GM18909 (cell line): ENCODE measurements around the gene RAC2.
"Not testable (repeated sequence)": the region's sequence is repeated elsewhere in the genome, so short reads cannot be mapped to it uniquely, and the experiment has no call there.

Experiments
- ATAC-seq: cut with Tn5 transposase; IDR thresholded peaks from one replicate; pipeline ENCODE4 v1.9.1; 2021; ENCODE audit warnings: mild to moderate bottlenecking; ENCODE audit not compliant: unreplicated experiment, poor library complexity

RAC2 gene

DNA sequence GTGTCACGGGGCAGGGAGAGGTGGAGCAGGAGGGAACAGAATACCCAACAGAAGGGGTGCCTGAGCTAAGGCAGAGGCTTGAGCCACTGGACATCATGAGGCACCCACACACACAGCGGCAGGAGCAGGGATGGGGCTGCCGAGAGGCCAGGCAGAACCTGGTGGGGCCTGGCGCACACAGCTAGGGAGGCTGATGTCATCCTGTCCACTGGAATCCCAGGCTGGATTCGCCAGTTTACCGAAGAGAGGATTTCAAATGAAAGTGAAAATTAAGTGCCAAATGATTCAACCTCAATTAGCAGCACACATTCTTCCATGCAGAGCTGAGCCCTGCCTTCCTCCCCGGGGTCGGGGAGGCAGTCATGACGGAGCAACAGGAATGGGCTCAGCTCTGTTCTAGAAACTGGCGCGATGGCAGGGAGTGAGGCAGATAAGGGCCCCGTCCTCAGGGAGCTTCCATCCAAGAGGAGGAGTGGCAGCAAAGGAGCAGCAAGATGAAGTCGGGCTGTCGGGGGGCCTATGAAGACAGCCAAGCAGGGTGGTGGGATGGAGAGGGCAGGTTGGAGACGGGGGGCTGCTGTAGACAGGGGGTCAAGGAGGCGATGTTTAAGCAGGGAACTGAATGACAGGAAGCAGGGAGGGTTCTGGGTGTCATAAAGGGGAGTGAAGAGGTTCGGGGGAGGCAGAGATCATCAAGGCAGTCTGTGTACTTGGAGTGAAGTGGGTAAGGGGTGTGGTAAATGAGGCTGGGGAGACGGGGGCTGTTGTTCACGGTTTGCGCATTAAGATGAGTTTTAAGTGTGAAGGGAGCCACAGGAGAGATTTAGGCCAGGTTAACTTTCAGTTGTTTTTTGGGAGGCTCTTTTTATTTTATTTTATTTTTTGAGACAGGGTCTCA lies 6.4 kb downstream of the RAC2 start:
- no peak for ATAC-seq

DNA sequence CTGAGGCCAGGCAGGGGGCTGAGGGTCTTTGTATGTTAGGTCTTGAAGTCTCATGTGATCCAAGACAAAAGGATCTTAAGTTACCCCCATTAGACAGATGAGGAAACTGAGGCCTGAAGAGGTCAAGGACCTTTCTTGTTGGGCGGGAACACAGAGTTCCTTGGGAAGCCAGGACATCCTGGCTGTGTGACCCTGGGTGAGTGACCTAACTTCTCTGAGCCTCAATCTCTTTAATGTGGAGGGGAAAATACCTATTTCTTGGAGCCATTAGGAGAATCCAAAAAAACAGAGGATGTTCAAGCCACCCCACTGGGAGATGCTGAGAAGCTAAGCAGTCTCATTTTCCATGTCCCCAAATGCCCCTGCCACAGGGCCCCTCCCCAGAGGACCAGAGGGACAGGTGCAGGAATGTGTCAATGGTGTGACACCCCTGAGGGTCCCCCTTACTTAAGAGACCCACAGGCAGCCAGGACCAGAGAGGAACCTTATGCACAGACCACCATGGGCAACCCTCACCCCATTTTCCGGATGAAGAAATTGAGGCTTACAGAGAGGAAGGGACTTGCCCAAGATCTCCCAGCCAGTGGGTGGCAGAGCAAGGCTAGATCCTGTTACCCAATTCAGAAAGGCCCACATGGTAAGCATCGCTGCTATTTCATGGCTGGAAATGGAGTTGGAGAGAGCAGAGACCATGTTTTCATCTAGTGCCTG lies 8.0 kb downstream of the RAC2 start:
- no peak for ATAC-seq

DNA sequence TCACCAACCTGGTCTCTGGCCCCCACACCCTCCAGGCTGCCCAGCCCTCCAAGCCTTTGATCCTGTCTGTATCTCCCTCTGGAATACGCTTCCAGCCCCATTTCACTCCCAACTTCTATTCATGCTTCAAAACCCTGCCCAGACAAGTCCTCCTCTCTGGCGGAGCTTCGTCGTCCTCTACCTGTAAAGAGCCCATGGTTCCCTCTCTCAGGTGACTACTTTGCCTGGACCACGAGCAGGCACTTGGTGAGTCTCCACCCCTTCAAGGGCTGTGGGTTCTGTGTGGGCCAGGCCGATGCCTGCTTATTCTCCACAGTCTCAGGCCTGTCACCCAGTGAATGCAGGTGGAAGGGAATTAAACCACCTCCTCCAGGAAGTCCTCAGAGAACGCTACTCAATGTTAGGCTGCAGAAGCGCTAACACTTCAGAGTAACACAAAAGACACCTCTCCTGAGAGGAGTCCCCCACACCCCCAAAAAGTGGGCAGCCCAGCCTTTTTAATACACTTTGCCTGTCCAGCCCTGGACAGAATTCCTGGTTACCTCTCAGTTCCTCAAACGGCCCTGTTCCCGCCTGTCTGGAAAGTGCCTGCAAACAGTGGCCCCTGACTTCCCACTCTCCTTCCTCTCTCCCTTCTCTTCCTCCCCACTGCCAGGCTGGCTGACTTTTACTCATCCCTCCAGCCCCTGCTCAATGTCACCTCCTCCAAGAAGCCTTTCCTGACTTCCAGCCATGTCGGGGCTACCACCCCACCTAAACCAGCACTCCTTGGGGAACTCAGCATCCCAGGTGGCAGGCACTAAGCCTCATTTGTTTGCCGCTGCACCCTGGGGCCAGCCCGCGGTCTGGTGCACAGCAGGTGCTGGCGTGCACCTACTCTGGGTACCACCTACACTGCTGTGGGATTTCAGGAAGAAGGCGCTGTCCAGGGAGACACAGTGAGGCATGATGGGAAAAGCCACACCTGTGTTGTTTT lies 9.0 kb downstream of the RAC2 start:
- ATAC-seq = no peak

DNA sequence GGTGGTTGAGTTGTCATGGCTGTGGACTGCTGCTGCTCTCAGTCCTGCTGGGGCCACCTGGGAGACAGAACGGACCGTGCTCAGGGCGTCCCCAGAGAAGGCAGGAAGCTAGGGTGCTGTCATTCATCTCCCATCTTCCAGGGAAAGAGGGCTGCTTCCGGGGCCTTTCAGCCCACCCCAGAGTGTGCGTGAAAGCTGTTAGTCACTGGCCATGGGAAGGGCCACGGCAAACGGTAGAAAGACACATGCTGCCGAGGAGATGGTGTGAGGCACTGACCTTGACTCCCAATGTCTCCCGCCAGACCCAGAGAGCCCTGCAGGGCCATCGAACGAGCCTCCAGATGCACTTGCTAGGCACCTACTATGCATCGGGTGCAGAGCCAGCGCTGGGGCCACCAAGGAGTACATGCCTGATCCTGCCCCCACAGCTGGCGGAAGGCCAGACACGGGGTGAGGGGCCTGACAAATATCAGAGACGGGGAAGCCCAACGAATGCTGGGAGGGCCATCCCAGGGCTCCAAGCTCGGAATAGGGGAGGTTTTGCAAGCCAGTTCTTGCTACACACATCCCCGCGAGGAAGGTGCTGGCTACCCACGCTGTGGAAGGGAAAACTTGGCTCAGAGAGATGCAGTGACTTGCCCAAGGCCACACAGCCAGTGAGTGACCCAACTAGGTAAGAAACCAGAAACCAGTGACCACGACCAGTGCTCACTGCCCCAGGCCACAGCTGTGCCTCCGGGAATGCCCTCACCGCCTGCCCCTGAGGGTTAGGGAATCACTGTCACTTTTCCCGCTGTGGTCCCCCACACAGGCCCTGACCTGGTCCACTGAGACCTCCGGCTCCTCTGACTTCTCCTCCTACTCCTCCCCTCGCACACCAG lies 10.1 kb downstream of the RAC2 start:
- no peak for ATAC-seq

DNA sequence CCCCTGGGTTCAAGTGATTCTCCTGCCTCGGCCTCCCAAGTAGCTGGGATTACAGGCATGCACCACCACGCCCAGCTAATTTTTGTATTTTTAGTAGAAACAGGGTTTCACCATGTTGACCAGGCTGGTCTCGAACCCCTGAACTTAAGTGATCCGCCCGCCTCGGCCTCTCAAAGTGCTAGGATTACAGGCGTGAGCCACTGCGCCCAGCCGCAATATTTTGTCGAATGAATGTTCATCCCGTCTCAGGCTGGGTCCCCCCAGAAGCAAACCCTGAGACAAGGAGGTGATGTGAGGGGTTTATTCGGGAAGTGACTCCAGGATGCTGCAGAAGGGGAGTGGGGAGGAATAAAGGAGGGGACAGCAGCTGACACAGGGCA lies 10.7 kb downstream of the RAC2 start:
- ATAC-seq = not testable (repeated sequence)

DNA sequence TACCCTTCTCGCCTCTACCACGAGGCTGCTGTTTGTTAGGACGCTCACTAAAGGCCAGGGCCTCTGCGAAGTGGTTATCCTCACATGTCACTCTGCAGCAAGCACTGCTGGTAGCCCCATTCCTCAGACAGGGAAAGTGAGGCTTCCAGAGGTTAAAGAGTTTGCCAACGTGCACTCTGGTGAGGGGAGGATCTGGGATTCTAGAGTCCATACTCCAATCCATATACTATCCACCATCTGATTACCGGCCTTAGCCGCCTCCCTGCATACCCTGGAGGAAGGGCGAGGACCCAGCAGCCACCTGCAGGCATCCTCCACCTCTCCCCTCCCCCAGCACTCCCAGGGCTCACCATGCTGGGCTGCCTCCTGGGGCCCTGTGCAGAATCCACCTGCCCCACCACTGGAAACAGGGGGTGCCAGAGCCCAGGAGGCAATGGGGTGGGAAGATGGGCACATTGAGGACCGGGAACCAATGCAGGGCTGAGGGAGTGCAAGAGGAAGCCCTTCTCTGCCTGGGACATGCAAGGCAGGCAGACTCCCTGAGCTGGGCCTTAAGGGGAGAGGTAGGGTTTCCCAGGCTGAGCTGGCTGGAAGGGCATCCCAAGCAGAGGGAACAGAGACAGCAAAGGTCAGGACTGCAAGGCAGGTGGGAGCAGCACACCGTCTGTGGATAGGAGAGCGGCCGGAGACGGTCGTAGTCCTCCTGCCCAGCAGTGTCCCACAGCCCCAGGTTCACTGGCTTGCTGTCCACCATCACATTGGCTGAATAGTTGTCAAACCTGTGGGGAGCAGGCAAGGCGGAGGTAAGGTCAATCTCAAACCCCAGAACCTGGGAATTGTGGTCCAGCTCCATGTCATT lies 11.7 kb downstream of the RAC2 start:
- ATAC-seq = no peak

DNA sequence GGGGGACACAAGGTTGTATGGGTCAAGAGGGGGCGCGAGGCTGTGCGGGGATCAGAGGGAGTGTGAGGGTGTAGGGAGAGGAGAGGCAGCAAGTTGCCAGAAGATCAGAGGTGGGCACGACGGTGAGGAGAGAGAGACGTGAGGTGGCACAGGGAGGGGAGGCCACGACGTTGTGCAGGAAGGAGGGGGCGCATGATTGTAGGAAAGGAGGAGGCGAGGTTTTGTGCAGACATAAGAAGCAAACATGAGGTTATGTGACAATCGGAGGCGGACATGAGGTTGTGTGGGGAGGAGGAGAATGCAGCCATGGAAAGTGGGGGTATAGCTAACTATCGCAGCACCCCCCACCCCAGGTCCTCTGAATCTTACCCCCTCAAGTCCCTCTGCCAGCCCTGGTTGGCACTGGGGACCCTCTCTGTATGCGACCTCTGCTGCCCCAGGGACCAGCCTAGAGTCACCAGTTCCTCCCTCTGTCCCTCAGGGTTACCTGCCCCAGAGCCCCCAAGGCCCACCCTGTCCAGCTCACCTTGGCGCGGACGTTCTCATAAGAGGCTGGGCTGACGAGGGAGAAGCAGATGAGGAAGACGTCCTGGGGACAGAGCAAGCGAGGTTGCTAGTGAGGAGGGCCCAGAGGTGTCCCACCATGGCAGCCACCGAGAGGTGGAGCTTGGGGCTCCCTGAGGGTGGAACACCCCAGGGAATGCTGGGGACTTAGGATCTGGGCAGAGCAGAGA lies 12.5 kb downstream of the RAC2 start:
- ATAC-seq = no peak

DNA sequence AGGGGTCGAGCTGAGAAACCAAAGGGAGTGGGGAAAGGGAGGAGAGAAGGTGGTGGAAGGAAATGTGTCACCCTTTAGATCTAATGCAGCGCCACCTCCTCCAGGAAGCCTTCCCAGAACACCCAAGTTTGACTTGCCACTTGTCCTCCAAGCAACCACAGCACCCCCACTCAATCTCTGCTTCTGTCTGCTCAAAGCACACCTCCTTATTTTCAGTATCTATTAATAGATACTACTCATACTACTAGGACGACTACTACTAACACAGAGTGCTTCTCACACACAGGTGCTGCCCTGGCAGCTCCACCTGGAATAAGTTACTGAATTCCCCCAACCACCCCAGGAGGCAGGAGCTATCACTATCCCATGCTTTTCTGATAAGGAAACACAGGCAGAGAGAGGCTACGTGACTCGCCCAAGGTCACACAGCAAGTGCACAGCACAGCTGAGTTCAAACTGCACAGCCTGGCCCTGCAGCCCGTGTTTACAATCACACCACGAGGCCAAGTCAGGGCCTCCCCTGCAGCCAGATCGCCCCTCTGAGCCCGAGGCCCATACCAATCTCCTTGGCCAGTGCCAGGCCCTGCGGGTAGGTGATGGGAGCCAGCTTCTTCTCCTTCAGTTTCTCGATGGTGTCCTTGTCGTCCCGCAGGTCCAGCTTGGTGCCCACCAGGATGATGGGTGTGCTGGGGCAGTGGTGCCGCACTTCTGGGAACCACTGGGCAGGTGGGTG lies 13.2 kb downstream of the RAC2 start:
- ATAC-seq = peak; percentile 38

DNA sequence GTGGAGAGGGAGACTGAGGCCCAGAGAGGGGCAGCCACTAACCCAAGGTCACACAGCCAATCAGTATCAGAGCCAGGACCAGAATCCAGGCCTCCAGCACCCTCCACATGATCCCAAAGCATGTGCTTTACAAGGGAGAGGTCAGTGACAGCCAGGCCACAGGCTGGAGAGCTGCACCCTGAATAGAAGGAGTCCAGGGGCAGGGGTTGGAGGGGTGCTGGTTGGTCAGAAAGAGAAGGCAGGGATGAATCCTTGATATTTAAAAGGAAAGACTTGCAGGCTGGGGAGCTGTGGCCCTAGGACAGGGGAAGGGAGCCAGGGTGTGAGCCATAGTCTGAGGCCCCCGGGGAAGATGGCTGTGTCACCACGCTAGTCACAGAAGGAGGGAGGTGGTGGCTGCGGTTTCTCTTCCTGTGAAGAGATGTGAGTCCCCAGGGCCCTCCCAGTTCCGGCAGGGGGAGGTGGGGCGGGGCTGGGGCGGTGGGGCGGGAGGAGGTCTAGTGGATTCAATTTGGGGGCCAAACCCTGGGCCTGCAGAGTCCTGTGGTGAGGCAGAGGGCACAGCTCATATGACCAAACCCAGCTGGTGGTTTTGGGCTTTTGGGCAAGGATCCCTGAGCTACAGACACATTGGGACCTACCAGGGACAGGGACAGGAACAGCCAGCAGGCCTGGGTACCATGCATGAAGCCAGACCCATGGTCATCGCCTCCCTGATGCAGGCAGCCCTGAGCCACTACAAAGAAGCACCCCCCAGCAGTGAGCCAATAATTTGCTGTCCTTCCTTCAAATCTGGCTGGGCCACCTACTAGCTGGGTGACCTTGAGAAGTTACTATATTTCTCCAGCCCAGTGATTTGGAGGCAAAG lies 14.0 kb downstream of the RAC2 start:
- peak; percentile 56 for ATAC-seq

DNA sequence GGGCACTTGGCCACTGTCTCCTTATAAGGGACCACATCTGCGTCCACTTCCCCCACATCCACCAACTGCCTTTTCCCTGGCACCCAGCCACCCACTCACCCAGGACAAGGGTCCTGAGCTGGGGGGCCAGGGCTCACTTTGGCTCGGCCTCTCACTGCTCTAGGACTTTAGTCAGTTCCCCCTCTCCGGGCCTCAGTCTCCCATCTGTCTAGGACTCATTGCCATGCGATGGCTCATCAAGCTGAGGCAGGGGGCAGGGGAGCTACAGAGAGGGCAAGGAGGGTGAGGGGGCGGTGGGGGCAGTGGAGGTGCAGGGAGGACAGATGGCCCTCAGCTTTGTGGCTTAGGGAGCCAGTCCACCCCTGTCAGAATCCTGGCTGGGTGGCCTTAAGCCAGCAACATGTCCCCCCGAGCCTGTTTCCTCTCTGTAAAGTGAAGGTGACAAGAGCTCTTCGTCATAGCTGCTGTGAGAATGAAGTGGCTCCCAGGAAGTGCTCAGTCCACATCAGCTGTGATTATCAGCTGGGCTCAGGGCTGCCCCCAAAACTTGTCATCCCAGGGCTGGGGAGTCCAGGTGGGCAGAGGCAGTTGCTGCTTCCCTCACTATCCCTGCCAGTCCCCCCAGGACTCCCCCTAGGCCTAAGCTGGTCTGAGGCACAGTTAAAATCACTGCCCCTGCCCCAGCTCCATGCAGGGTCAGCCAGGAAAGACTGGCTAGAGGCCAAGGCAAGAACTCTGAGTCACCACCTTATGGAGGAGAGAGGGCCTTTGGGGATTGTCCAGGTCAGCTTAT lies 14.9 kb downstream of the RAC2 start:
- no peak for ATAC-seq

DNA sequence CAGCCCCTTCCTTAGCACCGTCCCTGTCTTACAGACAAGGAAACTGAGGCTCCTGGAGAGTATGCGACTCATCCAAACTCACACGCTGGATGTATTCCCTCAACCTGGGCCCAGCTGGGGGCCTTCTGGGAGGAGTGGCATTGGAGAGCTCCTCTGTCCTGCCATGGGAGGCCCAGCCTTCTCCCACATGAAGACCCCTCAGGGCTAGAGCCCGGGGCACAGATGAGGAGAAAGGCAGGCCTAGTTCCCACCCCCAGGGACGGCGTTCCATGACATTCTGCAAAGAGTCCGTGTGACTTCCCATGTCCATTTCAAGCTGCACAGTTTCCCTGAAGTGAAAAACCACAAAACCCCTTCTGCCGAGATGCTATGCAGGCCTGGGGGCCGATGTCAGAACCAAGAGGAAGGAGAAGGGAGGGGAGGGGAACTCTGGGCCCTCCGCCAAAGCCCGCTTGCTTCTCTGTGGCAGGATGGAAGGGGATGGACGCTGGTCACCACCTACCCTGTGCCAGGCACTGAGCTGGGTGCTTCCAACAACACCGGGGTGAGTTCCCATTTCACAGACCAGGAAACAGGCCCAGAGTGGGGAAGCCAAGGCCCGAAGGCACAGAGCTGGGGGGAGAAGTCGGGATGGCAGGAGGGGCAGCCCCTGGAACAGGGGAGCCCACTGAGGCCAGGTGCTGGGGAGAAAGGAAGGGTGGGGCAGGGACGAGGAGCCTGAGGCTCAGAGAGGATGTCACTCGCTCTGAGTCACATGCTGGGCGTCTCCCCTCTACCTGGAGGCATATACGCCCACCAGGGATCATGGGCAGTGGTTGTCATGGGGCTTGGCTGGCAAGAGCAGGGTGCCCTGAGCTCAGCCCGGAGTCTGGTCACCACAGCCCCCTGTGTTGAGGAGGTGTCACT lies 15.7 kb downstream of the RAC2 start:
- no peak for ATAC-seq

DNA sequence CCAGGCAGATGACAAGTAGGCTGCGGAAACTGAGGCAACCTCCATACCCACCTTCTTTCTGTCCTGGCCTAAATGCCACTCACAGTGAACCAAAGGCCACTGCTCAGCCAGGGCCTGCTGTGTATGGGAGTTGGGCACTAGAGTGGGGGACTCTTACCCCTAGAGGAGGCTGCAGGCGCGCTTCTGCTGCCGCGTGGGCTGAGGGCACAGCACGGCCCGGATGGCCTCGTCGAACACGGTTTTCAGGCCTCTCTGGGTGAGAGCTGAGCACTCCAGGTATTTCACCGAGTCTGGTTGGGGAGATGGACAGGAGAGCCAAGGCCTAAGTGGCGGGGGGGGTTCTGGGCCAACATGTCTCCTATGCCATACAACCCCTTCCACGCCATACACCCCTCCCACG lies 17.6 kb downstream of the RAC2 start:
- ATAC-seq = no peak

DNA sequence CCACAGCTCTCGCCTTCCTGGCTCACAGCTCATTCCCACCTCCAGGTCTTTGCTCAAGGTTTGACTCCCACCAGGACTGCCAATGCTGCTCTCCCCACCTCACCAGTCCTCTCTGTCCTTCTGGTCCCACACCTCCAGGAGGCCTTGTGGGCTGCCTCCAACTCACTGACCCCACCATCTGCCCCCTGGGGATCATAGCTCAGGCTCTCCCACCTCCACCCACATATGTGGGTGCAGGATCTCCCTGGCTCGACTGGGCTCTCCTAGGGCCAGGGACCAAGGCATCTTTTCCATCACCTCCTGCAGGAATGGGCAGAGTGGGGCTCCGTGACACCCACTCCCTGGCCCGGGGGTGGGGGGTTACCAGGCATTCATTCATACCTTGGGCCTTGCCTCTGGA lies 18.0 kb downstream of the RAC2 start:
- ATAC-seq = no peak

DNA sequence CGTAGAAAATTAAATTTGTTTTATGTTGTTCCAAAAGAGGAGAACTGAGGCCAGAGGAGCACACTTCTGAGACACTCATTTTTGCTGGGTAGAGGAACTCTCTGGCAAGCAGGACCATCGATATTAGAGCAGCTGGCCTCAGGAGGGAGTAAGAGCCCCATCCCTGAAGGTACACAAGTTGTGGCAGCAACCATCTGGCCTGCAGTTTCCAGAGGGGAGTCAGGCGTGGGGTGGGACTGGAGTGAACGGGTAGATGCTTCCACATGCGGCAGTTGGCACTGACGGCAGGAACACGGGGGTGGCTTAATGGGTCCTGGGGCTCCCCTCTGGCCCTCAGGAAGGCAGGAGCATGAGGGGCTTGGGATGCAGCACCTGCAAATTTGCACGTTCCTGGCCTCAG lies 18.6 kb downstream of the RAC2 start:
- ATAC-seq = no peak
